Stimulated activated CD8-positive, alpha-beta memory T cell treated with anti-CD3 and anti-CD28 coated beads, Interleukin-7, amount 100 ng/mL, for 24 hours (primary cell): Measurements from ENCODE around the gene PCSK9.

ENCODE experiments used
- DNase-seq: peaks from one replicate; pipeline ENCODE4 v3.0.0-alpha.2; 2020; ENCODE audit warnings: low read depth

The PCSK9 gene

DNA sequence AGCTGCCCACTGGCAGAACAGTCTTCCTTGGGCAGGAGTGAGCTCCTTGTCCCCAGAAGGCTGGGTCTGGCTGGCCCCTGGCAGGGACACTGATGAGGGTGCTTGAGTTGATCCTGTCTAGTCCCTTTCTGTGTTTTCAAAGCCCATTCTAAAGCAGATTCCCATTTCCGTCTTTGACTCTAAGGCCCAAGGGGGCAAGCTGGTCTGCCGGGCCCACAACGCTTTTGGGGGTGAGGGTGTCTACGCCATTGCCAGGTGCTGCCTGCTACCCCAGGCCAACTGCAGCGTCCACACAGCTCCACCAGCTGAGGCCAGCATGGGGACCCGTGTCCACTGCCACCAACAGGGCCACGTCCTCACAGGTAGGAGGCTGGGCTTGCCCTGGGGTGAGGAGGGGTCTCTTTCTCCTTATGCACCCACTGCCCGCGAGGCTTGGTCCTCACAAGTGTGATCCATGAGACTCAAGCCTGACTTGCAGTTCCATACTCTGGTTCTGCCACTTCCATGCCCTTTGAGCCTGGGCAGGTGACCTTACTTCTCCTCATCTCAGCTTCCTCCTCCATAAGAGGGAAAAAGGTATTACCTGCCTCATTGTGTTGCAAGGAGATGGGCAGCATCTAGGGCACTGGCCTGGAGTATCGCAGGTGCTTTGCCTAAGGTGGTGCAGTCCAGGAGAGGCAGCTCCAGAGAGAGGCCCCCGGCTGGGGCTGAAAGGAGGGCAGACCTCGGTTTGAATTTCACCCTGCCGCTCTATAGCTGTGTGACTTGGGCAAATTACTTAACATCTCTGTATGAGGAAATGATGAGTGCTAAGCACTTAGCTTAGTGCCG lies 20.2 kb downstream of the PCSK9 start:
- DNase-seq: no peak

DNA sequence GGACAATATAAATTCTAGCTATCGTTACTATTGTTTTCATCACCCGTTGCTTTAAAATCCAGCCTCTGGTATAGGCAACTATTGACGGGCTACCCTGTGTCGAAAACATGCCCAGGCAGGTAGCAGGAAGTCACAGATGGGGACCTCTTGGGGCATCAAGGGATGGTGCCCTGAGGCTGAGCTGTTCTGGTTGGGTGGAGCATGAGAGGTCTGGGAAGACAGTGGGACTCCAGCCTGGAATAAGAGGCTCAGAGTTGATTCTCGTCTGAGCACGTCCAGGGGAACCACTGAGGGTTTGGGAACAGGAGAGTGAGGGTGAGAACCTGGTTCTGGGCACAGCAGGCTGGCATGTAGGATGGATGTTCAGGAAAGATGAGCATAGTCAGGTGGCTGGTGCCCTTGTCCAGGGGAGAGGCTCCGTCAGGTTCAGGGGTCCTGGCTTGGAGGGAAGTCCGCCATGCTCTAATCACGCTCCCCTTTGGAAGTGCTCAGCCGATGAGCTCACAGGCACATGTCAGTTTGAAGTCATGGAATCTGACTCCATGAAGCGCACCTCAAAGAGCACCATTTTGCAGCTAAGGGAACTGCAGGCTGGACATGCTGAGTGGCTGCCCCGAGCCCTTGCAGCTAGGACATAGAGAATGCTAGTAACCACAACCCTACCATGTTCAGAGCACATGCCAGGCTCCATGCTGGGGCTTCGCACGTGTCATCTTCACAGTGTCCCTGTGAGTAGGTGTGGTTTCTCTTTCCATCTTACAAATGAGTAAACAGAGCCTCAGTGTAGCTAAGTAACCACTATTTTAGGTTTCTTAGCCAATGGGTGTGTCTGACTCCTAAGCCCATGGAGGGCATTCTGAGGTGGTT lies 21.0 kb downstream of the PCSK9 start:
- no peak for DNase-seq

- DNase-seq: no peak
Measured at GRCh38 chr1:55061000-55061705, 21.8 kb downstream of the PCSK9 start.

- DNase-seq: no peak
Measured at GRCh38 chr1:55061706-55062321, 22.5 kb downstream of the PCSK9 start.

GRCh38 chr1:55062801-55063576 lies 23.6 kb downstream of the PCSK9 start:
- DNase-seq: no peak

DNA sequence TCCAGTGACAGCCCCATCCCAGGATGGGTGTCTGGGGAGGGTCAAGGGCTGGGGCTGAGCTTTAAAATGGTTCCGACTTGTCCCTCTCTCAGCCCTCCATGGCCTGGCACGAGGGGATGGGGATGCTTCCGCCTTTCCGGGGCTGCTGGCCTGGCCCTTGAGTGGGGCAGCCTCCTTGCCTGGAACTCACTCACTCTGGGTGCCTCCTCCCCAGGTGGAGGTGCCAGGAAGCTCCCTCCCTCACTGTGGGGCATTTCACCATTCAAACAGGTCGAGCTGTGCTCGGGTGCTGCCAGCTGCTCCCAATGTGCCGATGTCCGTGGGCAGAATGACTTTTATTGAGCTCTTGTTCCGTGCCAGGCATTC lies 24.2 kb downstream of the PCSK9 start:
- DNase-seq: no peak

DNA sequence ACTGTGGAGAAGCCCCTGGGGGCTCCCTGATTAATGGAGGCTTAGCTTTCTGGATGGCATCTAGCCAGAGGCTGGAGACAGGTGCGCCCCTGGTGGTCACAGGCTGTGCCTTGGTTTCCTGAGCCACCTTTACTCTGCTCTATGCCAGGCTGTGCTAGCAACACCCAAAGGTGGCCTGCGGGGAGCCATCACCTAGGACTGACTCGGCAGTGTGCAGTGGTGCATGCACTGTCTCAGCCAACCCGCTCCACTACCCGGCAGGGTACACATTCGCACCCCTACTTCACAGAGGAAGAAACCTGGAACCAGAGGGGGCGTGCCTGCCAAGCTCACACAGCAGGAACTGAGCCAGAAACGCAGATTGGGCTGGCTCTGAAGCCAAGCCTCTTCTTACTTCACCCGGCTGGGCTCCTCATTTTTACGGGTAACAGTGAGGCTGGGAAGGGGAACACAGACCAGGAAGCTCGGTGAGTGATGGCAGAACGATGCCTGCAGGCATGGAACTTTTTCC lies 24.8 kb downstream of the PCSK9 start:
- DNase-seq: no peak

DNA sequence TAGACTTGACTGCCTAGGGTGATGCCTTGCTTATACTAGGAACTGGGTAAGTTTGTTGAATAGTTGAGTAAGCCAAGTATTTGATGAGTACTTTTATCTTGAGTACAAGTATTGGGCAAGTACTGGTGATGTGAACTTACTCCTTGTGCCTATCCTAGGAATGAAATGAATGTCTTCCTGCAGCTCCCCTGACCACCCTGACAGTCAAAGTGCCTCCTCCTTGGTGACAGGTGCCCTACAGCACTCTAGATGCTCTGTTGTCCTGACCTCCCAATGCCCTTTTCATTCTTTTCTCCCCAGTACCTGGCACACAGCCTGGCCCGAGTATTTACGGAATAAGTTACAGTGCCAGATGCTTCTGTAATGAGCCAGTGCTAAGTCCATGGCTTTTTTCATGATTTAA lies 25.5 kb downstream of the PCSK9 start:
- no peak for DNase-seq

GRCh38 chr1:55065648-55066047 lies 26.3 kb downstream of the PCSK9 start:
- no peak for DNase-seq

DNA sequence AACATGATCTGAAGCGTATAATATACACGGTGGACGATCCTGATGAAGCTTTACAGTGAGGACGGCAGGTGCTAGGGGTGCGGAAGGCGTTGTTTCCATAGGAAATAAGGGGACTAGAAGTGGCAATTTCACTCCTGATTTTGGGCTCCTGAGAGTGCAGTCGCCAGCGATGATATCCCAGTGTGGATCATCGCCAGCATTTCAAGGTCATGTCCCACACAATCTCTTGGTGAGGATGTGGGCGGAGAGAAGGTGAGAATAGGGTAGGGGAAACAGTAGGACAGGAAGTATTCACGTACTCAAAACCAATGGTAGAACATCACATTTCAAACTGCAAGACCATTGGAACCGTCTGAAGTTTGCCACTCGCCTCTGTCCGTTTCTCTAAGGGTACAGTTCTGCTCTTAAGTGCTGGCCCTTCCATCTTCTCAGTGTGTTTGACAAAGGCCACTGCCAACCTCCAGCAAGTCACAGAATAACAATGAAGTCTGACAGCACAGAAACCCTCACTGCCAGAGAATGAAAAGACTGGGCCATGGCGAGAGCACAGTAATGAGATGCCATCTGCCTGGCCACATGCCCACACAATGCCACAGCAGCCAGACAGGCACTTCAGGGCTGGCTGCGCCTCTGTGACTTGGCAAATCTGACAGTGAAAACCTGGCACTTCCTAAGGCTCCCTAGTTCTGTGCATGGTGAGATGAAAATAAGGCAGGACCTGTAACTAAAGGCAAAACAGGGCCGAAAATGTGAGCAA lies 27.9 kb downstream of the PCSK9 start:
- no peak for DNase-seq

DNA sequence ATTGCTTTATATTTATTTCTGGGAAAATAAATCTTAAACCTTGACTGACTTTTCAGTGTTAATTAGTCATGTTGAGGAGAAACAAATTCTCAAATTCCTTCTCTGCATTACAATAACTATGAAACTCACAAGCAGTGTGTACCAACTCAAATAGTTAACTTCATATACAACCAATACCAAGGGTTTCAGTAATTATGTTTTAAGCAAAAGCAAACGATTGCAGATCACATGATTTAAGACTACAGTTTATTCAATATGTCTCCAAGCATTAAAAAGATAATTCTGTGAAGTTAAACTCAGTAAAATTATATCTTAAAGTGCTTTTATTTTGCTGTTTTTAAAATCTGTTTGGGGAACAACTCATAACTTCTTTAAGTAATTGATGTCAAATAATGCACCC lies 28.6 kb downstream of the PCSK9 start:
- no peak for DNase-seq

DNA sequence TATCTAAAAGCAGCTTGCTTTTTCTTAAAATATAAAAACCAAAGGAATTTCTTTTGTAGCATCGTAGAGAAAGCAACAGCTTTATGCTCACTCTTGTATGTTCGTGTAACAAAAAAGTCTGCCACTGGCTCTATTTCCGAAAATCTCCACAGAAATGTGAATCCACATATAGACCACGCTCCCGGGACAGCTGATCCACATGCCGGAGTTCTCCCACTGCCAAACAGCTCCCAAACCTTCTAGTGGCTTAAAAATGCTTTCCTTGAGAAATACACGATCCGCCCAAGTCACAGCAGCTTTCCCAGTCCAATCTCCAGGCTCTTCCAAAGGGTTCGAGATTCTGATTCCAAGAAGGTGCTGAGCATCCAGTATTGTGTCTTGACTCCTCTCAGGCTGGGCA lies 29.3 kb downstream of the PCSK9 start:
- no peak for DNase-seq

GRCh38 chr1:55069280-55069679 lies 29.9 kb downstream of the PCSK9 start:
- DNase-seq: no peak

DNA sequence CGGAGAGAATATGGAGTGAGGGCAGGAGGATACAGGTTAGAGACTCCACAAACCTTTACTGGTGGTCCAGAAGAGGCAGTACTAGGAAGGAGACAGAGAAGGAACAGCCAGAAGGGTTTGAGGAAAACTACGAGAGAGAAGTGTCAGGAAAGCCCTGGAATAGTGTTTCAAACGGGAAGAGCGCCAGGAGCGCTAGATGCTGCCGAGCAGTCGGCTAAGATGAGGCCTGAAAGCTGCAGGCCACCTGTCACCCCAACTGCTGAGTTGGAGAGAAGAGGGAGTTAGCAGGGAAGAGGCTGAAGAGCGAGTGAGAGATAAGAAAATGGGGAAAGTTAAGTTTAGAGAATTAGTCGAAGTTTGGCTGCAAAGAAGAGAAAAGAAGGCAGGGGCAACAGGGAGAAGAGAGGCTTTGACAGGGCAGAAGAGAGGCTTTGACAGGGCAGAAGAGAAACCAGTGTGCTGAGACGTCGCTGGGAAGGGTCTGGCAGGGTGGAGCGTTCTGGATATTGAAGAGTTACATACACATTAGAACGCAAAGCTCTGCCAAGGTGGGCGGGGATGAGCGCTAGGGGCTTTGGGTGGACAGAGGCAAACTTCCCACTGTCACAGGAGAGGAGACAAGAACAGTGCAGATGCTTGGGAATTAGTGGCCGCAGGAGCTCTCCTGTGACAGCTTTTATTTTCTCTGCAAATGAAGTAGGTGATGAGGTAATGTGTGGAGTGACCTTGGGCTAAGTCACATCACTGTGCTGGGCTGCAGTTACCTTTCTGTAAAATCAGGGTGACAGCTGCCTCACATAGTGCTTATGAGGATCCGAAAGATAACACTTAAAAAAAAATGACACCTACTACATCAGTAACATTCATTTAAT lies 31.2 kb downstream of the PCSK9 start:
- DNase-seq: no peak

DNA sequence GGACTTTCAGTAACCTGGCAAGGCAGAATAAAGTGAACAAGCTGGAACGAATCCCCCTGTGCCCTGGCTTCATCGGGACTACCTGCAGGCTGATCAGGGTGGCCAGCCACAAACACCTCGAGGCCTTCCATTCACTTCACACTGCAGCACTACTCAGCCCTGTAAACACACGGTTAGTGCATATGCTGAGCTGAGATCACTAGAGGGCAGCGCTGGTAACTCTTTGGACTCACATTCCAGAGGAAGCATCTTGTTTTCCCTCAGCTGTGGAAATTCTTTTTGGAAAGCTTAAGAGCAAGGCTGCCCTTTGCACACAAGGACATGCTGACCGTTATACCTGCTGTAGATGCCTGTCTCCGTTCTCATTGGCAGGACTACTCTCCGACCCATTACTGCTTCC lies 32.1 kb downstream of the PCSK9 start:
- no peak for DNase-seq

- DNase-seq: no peak
Measured at GRCh38 chr1:55073187-55073916, 34.0 kb downstream of the PCSK9 start.

- no peak for DNase-seq
Measured at GRCh38 chr1:55074455-55074854, 35.1 kb downstream of the PCSK9 start.

- DNase-seq: no peak
Measured at GRCh38 chr1:55076356-55076755, 37.0 kb downstream of the PCSK9 start.

GRCh38 chr1:55078470-55078869 lies 39.1 kb downstream of the PCSK9 start:
- no peak for DNase-seq
